ENCODE measurements around the gene IRAK1.

IRAK1 gene

DNA sequence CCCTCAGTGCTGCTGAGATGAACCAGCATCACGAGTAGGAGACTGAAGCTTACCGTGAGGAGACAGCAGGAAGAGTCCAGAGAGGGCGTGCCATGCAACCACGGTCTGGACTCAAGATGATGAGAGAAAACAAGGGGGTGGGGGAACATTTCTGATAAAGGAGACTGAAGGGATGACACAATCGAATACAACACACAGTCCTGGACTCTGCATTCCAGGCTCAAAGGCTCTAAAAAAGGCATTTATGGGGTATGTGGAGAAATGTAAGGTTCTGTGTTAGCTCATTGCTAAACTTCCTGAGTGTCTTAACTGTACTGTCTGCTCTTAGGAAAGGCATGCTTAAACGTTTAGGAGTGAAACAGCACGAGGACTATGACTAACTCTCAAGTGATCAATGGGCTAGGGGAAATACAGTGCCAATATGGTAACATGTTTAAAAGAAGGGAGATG lies 20.6 kb upstream of the IRAK1 start:
- no peak for DNase-seq

DNA sequence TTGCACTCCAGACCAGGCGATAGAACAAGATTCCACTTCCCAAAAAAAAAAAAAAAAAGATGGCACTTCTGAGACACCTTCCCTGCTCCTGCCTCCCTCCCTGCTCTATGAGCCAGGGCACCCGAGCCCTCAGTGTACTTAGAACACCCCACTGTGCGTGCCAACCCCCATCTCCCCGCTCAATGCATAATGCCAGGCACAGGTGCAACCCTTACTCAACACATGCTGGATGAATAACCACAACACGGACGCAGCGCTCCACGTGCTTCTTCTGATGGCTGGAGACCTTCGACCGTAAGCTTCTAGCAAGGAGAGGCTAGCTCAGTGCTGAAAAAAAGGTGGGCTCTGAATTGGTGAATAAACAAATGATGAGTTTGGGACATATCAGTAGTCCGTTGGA lies 19.9 kb upstream of the IRAK1 start:
- no peak for DNase-seq

DNA sequence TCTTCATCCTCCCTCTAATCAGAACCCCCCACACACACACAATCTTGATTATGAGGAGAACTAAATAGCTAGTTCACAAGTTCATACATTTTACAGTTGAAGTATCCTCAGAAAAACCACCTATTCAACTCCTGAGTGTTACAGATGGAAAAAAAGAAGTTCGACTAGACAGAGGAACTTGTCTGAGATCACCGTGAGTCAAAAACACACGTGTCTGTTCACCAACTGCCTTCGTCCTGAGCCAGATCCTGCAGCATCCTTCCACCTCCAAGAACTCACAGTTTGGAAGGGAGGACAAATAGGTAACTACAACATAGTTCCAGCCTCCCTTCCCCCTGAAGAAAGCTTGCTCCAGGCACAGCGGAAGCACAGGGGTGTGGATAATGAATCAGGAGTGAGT lies 19.0 kb upstream of the IRAK1 start:
- DNase-seq: no peak

DNA sequence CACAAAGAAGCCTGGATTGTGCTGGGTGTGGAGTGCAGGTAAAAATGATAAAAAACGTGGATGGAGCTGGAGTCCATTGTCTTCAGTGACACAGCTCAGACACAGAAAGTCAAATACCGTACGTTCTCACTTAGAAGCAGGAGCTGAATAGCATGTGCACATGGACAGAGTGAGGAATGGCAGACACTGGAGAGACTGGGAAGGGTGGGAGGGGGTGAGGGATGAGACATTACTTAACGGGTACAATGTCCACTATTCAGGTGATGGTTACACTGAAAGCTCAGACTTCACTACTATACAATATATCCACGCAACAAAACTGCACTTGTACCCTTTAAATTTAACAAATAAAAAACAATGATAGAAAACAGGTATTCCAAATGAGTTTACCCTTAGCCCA lies 18.1 kb upstream of the IRAK1 start:
- no peak for DNase-seq

GRCh38 chrX:154036513-154036912 lies 16.8 kb upstream of the IRAK1 start:
- peak; percentile 18 for DNase-seq

- no peak for DNase-seq
Observed at GRCh38 chrX:154033848-154034247, 14.1 kb upstream of the IRAK1 start.

DNA sequence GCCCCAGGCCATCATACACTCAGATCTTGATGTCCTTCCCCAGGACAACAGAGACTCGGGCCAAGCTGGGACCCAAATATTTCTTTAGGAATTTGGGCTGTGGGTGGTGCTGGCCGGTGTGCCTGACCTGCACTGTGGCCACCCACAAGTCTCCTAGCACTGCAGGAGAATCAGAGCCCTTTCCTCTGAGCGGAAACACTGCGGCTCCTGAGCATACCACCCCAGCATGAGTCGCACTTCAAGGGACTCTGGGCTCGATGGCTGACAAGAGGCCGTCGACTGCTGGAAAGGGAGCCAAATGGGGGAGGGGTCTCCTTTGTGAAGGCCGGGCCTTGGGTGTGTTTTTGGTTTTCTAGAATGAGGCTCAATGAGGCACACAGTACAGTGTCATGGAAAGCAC lies 13.0 kb upstream of the IRAK1 start:
- DNase-seq: no peak

DNA sequence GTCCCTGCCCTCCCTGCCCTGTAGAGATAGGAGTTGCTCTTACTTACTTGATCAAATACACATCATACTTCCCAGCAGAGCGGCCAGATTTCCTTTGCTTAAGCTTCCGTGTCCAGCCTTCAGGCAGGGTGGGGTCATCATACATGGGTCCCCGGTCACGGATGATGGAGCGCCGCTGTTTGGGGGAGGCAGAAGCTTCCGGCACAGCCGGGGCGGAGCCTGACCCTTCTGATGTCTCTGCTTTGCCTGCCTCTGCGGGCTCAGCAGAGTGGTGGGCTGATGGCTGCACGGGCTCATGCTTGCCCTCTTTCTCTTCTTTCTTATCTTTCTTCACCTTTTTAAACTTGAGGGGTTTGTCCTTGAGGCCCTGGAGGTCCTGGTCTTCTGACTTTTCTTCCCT lies 12.5 kb upstream of the IRAK1 start:
- no peak for DNase-seq

GRCh38 chrX:154030715-154031305 lies 11.1 kb upstream of the IRAK1 start:
- no peak for DNase-seq

DNA sequence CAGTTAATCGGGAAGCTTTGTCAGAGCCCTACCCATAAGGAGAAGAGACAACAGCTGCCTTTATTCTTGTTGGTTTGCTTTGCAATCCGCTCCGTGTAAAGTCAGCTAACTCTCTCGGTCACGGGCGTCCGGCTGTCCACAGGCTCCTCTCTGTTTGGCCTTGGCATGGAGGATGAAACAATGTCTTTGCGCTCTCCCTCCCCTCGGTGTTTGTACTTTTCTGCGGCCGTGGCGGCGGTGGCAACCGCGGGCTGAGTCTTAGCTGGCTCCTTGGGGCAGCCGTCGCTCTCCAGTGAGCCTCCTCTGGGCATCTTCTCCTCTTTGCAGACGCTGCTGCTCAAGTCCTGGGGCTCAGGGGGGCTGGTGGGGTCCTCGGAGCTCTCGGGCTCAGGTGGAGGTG lies 10.6 kb upstream of the IRAK1 start:
- no peak for DNase-seq

GRCh38 chrX:154029439-154029838 lies 9.7 kb upstream of the IRAK1 start:
- DNase-seq: no peak

- no peak for DNase-seq
Observed at GRCh38 chrX:154028502-154029184, 8.9 kb upstream of the IRAK1 start.

GRCh38 chrX:154027986-154028385 lies 8.3 kb upstream of the IRAK1 start:
- DNase-seq: no peak

DNA sequence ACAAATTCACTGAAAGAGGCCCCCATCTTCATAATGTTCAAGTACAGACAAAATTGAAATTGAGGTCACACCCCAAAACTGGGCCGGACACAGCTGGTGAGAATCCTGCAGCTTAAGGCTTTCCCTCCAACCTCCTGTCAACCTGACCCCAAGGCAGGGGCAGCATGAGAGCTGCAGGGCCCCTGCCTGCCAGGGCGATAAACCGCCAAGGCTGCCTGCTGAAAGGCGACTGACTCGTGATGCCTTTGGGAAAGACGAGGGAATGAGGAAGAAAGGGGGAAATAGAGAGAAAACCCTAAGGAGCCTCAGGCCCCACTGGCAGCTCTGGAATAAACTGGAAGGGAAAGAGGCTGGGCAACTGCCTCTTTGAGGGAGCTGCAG lies 7.3 kb upstream of the IRAK1 start:
- no peak for DNase-seq

- DNase-seq: no peak
Observed at GRCh38 chrX:154026136-154027021, 6.7 kb upstream of the IRAK1 start.

- no peak for DNase-seq
Observed at GRCh38 chrX:154025230-154025629, 5.5 kb upstream of the IRAK1 start.

DNA sequence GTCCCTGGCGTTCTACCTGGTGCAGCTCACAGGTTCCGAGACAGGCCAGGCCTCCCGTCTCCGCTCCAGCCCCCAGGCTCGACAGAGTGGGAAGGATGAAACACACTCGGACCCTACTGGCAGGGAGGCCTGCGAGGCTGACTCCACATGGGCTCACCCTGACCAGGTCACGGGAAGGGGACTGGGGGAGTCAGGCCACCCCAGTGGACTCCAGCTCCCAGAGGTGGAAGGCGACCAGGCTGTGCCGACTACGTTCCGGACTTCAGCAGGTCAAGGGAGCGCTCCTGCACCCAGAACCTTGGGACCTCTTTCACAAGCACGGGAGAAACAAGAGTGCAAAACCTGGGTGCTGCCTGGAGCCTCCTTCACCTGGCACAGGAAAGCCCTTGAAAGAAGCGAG lies 4.6 kb upstream of the IRAK1 start:
- no peak for DNase-seq

DNA sequence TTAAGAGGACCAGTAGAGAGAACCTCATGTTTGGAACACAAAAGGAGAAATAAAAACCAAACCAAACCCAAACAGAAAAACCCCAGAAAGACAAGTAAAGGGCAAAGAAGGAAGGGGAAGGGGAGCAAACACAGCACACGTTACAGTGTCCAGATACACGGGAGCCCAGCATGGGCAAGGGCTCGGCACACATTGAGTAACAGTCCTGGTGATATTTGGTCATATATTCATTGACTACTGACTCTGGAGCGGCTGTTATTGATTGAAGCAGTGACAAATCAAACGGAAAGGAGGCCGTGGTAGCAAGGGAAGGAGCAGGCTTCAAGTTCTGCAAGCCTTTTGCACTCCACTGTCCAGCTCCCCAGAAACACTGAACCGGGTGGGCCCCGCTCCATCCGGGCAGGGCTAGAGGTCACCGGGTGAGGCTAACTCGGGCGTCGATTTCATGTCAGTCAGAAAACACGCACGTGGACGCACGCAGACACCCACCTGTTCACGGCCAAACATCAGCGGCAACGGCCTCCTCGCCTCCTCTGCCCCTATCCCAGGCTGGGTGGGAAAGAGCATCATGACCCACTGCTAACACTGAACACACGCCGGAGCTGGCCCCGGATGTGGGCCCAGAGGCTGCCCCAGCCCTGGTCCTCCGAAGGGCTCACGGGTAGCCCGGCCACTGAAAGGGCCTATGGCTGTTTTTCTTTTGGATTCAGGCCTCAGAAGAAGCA lies 3.7 kb upstream of the IRAK1 start:
- DNase-seq: no peak

DNA sequence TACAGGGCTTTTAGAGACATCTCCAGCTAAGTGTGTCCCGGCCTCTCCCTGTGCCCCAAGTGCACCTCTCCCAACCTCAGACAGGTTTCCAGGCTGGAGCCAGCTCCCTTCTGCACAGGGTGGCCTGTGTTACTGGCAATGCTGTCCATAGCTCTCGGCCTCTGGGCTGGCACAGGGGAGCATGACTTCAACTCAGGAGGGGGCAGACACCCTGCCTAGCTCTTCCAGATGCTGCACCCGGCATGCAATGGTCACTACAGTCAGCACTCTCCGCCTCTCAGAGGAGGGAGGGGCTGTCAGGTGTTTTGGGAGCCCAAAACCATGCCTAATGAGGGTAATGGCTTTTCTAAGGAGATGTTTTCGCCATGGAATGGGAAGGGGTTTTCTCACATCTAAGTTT lies 2.4 kb upstream of the IRAK1 start:
- no peak for DNase-seq

GRCh38 chrX:154021131-154021611 lies 1.5 kb upstream of the IRAK1 start:
- DNase-seq: peak; percentile 25

DNA sequence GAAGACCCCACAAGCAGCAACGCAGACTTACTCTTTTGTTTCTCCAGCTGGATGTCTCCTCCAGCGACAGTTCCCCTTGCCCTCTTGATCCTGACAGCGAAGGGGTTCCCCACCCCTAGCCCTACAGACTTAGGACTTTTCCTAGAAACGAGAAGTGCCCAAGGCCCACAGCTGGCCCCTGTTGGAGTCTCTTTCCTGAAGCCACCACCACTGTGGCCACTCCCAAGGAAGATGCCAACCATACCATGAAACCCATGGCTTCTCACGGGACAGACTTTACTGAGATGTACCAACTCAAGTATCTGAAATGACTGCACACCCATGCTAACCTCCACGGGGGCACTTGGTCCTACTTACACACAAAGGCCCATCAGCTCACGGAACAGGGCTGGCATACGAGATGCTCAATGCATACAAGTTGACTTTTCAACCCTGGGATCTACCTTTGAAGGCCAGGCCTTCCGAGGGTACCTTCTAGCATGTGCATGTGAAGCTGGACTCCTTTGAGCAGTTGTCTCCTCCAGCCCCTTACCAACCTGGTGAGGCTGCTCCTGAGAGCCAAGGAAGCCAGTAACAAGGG lies 924 bp upstream of the IRAK1 start:
- DNase-seq: peak; percentile 18

DNA sequence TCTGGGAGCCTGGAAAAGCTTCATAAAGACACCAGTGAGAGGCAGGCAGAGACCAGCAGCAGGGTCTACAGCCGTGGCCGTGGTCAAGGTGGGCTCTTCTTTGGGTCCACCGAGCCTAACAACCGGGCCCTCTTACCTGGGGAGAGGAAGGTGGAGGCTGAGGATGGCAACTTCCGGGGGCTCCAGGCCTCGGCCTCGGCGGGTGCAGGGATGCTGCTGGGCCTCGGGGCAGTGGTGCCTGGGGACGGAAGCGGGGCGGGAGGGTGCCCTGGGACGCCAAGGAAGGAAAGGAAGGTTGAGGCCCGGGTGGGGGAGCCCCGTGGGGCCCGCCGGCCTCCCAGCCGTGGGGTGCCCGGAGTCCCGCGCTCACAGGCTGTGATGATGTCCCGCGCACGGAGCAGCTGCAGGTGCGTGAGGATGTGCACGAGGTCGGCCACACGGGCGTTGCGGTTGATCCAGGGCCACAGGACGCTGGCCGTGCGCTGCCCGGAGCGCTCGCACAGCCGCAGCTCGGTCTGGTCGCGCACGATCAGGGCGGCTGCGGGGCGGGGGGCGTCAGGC lies 561 bp downstream of the IRAK1 start:
- peak; percentile 30 for DNase-seq
